ENCODE measurements around the gene RUSF1.
A peak's percentile ranks its signal among the peaks of the same experiment; 100 is the strongest.
"Not testable (repeated sequence)": the region's sequence is repeated elsewhere in the genome, so short reads cannot be mapped to it uniquely, and the experiment has no call there.

The RUSF1 gene

GRCh38 chr16:31507929-31508705, at the start of gene RUSF1:
RUSF1 (minus strand) TSS chr16:31508391; CDS start chr16:31508373, 18 bp downstream.
- peak within 1 kb of the TSS; percentile 74 for H3K4me3 ChIP-seq (ENCODE audit: low read depth, low read length)
- no peak for TF ChIP-seq CTCF (IDR thresholded peaks at IDR 0.05; ENCODE audit: borderline replicate concordance, insufficient read depth, low read depth, low read length)

- TF ChIP-seq CTCF (IDR thresholded peaks at IDR 0.05; ENCODE audit: borderline replicate concordance, insufficient read depth, low read depth, low read length): no peak
- H3K4me3 ChIP-seq (ENCODE audit: low read depth, low read length): no peak overlapping the region
Measured at GRCh38 chr16:31542763-31543162, 34.6 kb upstream of the RUSF1 start.

- not testable (repeated sequence) for H3K4me3 ChIP-seq (ENCODE audit: low read depth, low read length)
Measured at GRCh38 chr16:31539762-31540161, 31.6 kb upstream of the RUSF1 start.

- not testable (repeated sequence) for H3K4me3 ChIP-seq (ENCODE audit: low read depth, low read length)
Measured at GRCh38 chr16:31538243-31538598, 30.0 kb upstream of the RUSF1 start.

GRCh38 chr16:31537362-31538242, 29.4 kb upstream of the RUSF1 start:
- TF ChIP-seq CTCF (IDR thresholded peaks at IDR 0.05; ENCODE audit: borderline replicate concordance, insufficient read depth, low read depth, low read length): no peak

GRCh38 chr16:31536804-31537361, 28.7 kb upstream of the RUSF1 start:
- TF ChIP-seq CTCF (IDR thresholded peaks at IDR 0.05; ENCODE audit: borderline replicate concordance, insufficient read depth, low read depth, low read length): no peak

More at GRCh38 chr16:31537362-31538242, 29.4 kb upstream of the RUSF1 start:
- H3K4me3 ChIP-seq (ENCODE audit: low read depth, low read length): no peak overlapping the region

GRCh38 chr16:31535737-31536136, 27.5 kb upstream of the RUSF1 start:
- H3K4me3 ChIP-seq (ENCODE audit: low read depth, low read length): no peak overlapping the region

More at GRCh38 chr16:31536804-31537361, 28.7 kb upstream of the RUSF1 start:
- no peak overlapping the region for H3K4me3 ChIP-seq (ENCODE audit: low read depth, low read length)

More at GRCh38 chr16:31535737-31536136, 27.5 kb upstream of the RUSF1 start:
- no peak for TF ChIP-seq CTCF (IDR thresholded peaks at IDR 0.05; ENCODE audit: borderline replicate concordance, insufficient read depth, low read depth, low read length)
